ENCODE data around the gene PIP4K2A.

PIP4K2A gene

DNA sequence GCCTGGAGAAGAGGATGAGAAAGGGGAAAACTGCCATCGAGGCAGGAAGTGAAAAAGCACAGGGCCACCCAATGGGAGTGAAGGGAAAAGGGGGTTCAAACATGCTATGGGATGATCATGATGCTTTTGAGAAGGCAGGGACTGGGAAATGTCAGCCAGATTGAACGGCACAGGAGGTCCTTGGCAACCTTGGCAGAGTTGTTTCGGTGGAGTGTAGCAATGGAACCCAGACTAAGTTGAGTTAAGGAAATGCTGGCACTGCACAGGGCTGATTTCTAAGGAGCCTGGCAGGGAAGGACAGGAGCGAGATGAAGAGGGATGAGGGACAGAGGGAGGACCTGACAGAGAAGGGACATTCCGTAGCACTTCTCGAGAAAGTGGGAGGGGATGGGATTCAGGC, 101.4 kb downstream of the PIP4K2A start:
- H3K36me3 ChIP-seq: peaks cover 6 to 31% (median 14%) of the 10 kb centered on the region in 11 experiments; a peak in 18 of 22 replicates
- H3K9ac ChIP-seq: no peak overlapping the region
- no peak for TF ChIP-seq Cebpa-rat (IDR thresholded peaks at IDR 0.05)
- no peak overlapping the region for H3K27ac ChIP-seq
- H3K9me3 ChIP-seq (replicated peaks in 1 of 11): peaks cover 0 to 7% (median 0%) of the 10 kb centered on the region in 11 experiments; a peak in 2 of 22 replicates
- peak overlapping the region in 4 of 11 experiments; percentile 6 to 92 (median 80); a peak in 2 of 22 replicates for H3K4me2 ChIP-seq
- H3K4me3 ChIP-seq: no peak overlapping the region
- no peaks in the 10 kb centered on the region for H3K27me3 ChIP-seq
- H4K20me1 ChIP-seq: peaks cover 0 to 53% (median 4%) of the 10 kb centered on the region in 11 experiments; a peak in 10 of 22 replicates
- H3K4me1 ChIP-seq: peaks cover 28 to 99% (median 37%) of the 10 kb centered on the region in 10 experiments

DNA sequence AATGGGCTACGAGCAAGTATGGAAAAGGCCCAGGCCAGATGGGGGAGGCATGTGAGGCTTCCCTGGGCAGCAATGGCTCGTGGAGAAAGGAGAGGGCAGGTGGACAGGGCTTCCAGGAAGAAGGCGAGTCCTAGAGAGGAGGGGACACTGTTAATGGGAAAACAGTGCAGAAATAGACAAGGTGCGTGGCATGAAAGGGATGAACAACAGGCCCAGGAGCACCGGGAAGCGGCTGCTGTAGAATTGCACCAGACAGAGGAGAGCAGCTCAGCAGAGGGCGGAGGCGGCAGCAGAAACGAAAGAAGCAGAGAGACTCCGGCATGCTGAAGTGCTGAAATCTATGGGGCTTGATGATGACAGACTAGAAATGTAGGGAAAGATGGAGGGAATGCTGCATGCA, 102.1 kb downstream of the PIP4K2A start:
- H3K4me3 ChIP-seq: no peak overlapping the region
- peaks cover 0 to 46% (median 4%) of the 10 kb centered on the region in 11 experiments; a peak in 9 of 22 replicates for H4K20me1 ChIP-seq
- H3K9ac ChIP-seq: no peak overlapping the region
- no peaks in the 10 kb centered on the region for H3K27me3 ChIP-seq
- peaks cover 0 to 7% (median 0%) of the 10 kb centered on the region in 11 experiments; a peak in 2 of 22 replicates for H3K9me3 ChIP-seq (replicated peaks in 1 of 11)
- no peak overlapping the region; a peak in 1 of 22 replicates for H3K27ac ChIP-seq
- peak overlapping the region; percentile 47 to 92 (median 58) for H3K4me2 ChIP-seq
- H3K36me3 ChIP-seq: peaks cover 6 to 35% (median 20%) of the 10 kb centered on the region in 11 experiments; a peak in 18 of 22 replicates
- peaks cover 27 to 99% (median 39%) of the 10 kb centered on the region in 10 experiments for H3K4me1 ChIP-seq
- TF ChIP-seq Cebpa-rat (IDR thresholded peaks at IDR 0.05): no peak

DNA sequence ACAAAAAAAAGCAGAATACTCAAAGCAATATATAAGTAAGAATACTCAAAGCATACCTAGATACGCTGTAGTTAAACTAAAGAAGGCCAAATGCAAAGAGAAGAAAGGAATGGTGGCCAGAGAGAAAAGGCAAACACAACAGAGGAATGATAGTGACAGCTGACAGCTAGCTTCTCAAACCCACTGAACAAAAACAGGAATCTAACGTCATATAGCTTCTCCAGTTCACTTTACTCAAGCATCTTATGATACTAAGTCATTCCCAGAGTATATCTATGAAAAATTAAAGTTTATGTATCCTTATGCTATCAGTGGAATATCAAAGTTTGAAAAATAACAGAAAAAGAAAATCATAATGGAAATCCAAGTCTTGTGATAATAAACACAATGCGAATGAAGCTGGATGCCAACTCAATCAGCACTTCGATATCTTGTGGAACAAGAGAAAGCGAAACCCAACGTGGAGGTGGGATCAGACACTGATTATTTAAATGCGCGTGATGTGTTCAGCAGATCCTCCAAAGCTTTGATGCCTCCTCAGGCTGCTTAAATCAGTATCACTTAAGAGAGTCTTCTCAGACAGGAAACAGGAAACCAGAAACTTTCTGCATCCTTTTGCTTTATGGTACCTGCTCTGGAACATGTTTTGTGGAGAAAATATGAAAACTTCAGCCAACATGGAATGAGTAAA, 102.8 kb downstream of the PIP4K2A start:
- no peak overlapping the region for H3K4me3 ChIP-seq
- H3K9me3 ChIP-seq (replicated peaks in 1 of 11): peaks cover 0 to 7% (median 0%) of the 10 kb centered on the region in 11 experiments; a peak in 2 of 22 replicates

DNA sequence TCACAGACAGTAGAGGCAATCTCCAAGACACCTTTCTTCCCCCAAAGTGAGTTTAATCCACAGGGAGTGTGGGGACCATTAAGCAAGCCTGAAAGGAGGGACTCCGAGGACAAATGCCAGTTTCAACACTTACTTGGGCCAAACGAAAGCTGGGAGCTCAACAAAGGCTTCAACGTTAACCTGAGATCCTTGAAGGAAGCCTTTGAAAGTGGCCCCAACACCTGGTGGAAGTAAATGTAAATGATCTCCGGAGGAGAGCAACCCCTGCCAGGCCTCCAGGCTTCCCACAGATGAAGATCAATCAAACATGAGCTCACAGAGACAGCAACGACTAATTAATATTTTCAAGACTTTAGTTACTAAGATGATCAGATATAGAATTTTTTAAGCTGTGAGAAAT, 103.8 kb downstream of the PIP4K2A start:
- peaks cover 0 to 39% (median 4%) of the 10 kb centered on the region in 11 experiments; a peak in 10 of 22 replicates for H4K20me1 ChIP-seq
- H3K36me3 ChIP-seq: peaks cover 6 to 37% (median 20%) of the 10 kb centered on the region in 11 experiments; a peak in 18 of 22 replicates
- peak overlapping the region in 5 of 11 experiments; percentile 2 to 71 (median 50); a peak in 7 of 22 replicates for H3K27ac ChIP-seq
- H3K4me2 ChIP-seq: peak overlapping the region in 6 of 11 experiments; percentile 28 to 92 (median 77); a peak in 12 of 22 replicates
- H3K4me1 ChIP-seq: peaks cover 38 to 99% (median 49%) of the 10 kb centered on the region in 10 experiments
- H3K27me3 ChIP-seq: no peaks in the 10 kb centered on the region
- H3K9ac ChIP-seq: no peak overlapping the region
- H3K9me3 ChIP-seq (replicated peaks in 1 of 11): peaks cover 0 to 7% (median 0%) of the 10 kb centered on the region in 11 experiments; a peak in 2 of 22 replicates
- TF ChIP-seq Cebpa-rat (IDR thresholded peaks at IDR 0.05): no peak
- H3K4me3 ChIP-seq: 0 out of 20 replicates have a peak overlapping the region, but pooled peaks of 1 of the 10 experiments have one; percentile 0

More for the DNA sequence above, 102.8 kb downstream of the PIP4K2A start:
- Histone ChIP-seq H4K20me1 (peaks cover 0 to 40% (median 4%) of the 10 kb centered on the region in 11 experiments; a peak in 9 of 22 replicates), H3K27ac (peak overlapping the region in 4 of 11 experiments; percentile 2 to 71 (median 44); a peak in 5 of 22 replicates), H3K36me3 (peaks cover 6 to 37% (median 20%) of the 10 kb centered on the region in 11 experiments; a peak in 18 of 22 replicates), H3K4me1 (peaks cover 35 to 100% (median 46%) of the 10 kb centered on the region in 10 experiments), H3K9ac (peak overlapping the region in 1 of 11 experiments; percentile 17; a peak in 2 of 22 replicates), H3K4me2 (peak overlapping the region; percentile 47 to 92 (median 58)), H3K27me3 (no peaks in the 10 kb centered on the region)
- no peak for TF ChIP-seq Cebpa-rat (IDR thresholded peaks at IDR 0.05)

DNA sequence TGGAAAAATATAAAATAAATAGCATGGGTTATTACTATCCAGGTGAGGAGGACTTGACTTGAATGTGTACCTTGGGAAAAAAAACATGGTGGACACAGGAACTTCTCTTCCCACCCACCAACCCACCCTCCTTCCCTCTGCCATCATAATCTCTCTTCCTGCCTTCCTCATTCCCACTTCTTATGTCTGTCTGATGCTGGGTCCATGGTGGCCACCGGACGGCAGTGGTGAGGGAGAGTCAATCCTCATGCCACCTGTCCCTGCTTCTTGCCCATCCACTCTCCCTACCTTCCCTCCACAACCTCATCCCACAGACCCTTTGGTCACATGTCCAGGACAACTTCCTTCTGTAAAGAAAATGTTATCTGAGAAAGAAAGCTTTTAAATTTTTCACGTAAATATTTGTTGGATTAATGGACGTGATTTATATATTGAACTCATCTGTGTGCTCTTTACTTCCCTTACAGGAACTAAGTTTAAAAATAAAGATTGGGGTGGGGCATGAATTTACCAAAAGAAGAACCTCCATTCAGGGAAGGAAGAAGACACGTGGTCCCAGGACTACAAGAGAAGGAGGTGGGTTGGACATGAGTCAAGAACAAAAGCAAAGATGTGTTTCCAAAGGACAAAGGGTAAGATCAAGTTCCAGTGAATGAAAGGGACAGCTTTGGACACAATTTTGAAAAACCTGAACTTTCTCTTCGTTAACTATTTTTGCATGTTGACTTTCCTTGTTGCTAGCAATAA, 104.5 kb downstream of the PIP4K2A start:
- peaks cover 0 to 7% (median 0%) of the 10 kb centered on the region in 11 experiments; a peak in 2 of 22 replicates for H3K9me3 ChIP-seq (replicated peaks in 1 of 11)
- peak overlapping the region in 5 of 11 experiments; percentile 2 to 71 (median 50); a peak in 7 of 22 replicates for H3K27ac ChIP-seq
- H4K20me1 ChIP-seq: peaks cover 0 to 36% (median 4%) of the 10 kb centered on the region in 11 experiments; a peak in 10 of 22 replicates
- 0 out of 20 replicates have a peak overlapping the region, but pooled peaks of 2 of the 10 experiments have one; percentile 0 to 5 for H3K4me3 ChIP-seq
- no peak overlapping the region for H3K9ac ChIP-seq
- H3K36me3 ChIP-seq: peaks cover 6 to 37% (median 20%) of the 10 kb centered on the region in 11 experiments; a peak in 18 of 22 replicates
- H3K27me3 ChIP-seq: no peaks in the 10 kb centered on the region
- TF ChIP-seq Cebpa-rat (IDR thresholded peaks at IDR 0.05): no peak
- H3K4me2 ChIP-seq: peak overlapping the region in 7 of 11 experiments; percentile 3 to 92 (median 71); a peak in 11 of 22 replicates
- H3K4me1 ChIP-seq: peaks cover 44 to 95% (median 55%) of the 10 kb centered on the region in 10 experiments

DNA sequence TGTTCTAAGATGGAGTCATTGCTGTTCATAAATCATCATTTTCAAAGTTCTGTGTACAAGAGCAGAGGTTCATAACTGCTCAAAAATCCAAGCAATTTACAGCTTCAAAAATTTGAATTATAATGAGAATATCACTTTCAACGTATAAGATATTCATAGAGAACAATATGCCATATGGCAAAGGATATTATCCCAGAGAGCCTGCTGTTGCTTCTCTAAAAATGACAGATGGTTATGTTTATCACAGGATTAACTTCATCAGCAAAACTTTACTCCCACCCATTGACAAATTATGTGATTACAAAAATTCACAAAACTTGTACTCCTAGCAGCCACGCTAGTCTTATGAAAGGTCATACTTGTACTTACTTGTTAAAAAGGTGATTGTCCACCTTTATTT, 105.1 kb downstream of the PIP4K2A start:
- H3K4me1 ChIP-seq: peaks cover 50 to 95% (median 61%) of the 10 kb centered on the region in 10 experiments
- H3K4me3 ChIP-seq: no peak overlapping the region
- peaks cover 0 to 7% (median 0%) of the 10 kb centered on the region in 11 experiments; a peak in 2 of 22 replicates for H3K9me3 ChIP-seq (replicated peaks in 1 of 11)

DNA sequence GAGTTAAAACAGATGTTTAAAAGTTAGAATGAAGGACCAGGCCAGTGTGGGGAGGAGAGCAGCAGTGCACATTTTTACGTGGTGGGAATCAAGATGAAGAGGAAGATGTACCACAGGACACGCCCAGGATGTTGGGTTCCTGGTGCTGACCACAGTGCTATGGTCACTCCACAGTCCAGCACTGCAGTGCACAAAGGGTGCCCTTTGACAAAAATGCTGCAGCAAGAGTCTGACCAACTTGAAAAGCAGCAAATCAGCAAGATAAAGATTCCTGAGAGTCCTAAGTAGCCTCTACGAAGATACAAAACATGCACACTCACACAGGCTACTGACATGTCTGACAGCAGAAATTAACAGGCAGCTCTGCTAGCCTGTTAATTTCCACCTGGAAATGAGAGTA, 107.1 kb downstream of the PIP4K2A start:
- no peak for TF ChIP-seq Cebpa-rat (IDR thresholded peaks at IDR 0.05)
- Histone ChIP-seq H3K27ac (peak overlapping the region in 5 of 11 experiments; percentile 42 to 96 (median 90); a peak in 7 of 22 replicates), H3K4me1 (peaks cover 44 to 97% (median 59%) of the 10 kb centered on the region in 10 experiments), H3K9ac (peak overlapping the region in 3 of 11 experiments; percentile 34 to 86 (median 43); a peak in 4 of 22 replicates), H4K20me1 (peaks cover 0 to 23% (median 4%) of the 10 kb centered on the region in 11 experiments; a peak in 7 of 22 replicates), H3K36me3 (peaks cover 12 to 37% (median 20%) of the 10 kb centered on the region in 11 experiments; a peak in 18 of 22 replicates), H3K4me3 (0 out of 20 replicates have a peak overlapping the region, but pooled peaks of 1 of the 10 experiments have one; percentile 1), H3K4me2 (peak overlapping the region in 10 of 11 experiments; percentile 35 to 92 (median 80); a peak in 18 of 22 replicates), H3K9me3 (replicated peaks in 1 of 11) (peaks cover 0 to 7% (median 0%) of the 10 kb centered on the region in 11 experiments; a peak in 2 of 22 replicates), H3K27me3 (no peaks in the 10 kb centered on the region)

More for the DNA sequence above, 105.1 kb downstream of the PIP4K2A start:
- Histone ChIP-seq H3K4me2 (peak overlapping the region in 3 of 11 experiments; percentile 83 to 92 (median 91); a peak in 6 of 22 replicates), H3K9ac (no peak overlapping the region), H3K27ac (peak overlapping the region in 3 of 11 experiments; percentile 49 to 96 (median 71); a peak in 3 of 22 replicates), H3K27me3 (no peaks in the 10 kb centered on the region), H4K20me1 (peaks cover 0 to 36% (median 4%) of the 10 kb centered on the region in 11 experiments; a peak in 10 of 22 replicates), H3K36me3 (peaks cover 6 to 37% (median 20%) of the 10 kb centered on the region in 11 experiments; a peak in 18 of 22 replicates)
- TF ChIP-seq Cebpa-rat (IDR thresholded peaks at IDR 0.05): no peak

Measured in BLaER1 treated with 17β-estradiol and CSF1 and Interleukin-3, amounts not matched to agents 10 nM and 100 nM (cell line).